ENCODE data around the gene ALB. TPM values are rescaled to one million over a fixed set of nuclear protein-coding genes. Genes with fewer than 3 reads are reported as not detected.

The ALB gene
- total RNA-seq, 1 donor from 2014 or later, result 0.09 TPM

GRCh38 chr4:73460913-73461522 lies 56.9 kb downstream of the ALB start:
- no peak for TF ChIP-seq EZH2phosphoT487 (IDR thresholded peaks at IDR 0.05)
- no peak for TF ChIP-seq CTCF (IDR thresholded peaks at IDR 0.05)
- no peak for TF ChIP-seq EZH2 (IDR thresholded peaks at IDR 0.05)

GRCh38 chr4:73468170-73468569 lies 64.1 kb downstream of the ALB start:
- Histone ChIP-seq H3K79me2 (ENCODE audit: low read depth) (no peaks in the 10 kb centered on the region), H3F3A (ENCODE audit: low read depth) (no peaks in the 10 kb centered on the region), H3K27ac (no peak overlapping the region), H3K27me3 (no peaks in the 10 kb centered on the region), H3K9me3 (ENCODE audit: low read depth) (no peaks in the 10 kb centered on the region), H4K20me1 (ENCODE audit: low read depth) (no peaks in the 10 kb centered on the region), H3K4me3 (no peak overlapping the region), H3K4me2 (no peak overlapping the region), H3K9ac (no peak overlapping the region), H3K36me3 (no peaks in the 10 kb centered on the region), H2AFZ (replicated peaks) (no peak overlapping the region), H3K4me1 (no peaks in the 10 kb centered on the region)
- Mint-ChIP-seq H3K36me3 (no peaks in the 10 kb centered on the region), H3K9me3 (peaks cover 11% of the 10 kb centered on the region), H3K4me1 (no peaks in the 10 kb centered on the region), H3K27me3 (ENCODE audit: insufficient read depth, low read depth) (no peaks in the 10 kb centered on the region), H3K4me3 (no peak overlapping the region), H3K27ac (no peak overlapping the region)
- TF ChIP-seq EZH2 (IDR thresholded peaks at IDR 0.05), result no peak
- no peak for TF ChIP-seq EZH2phosphoT487 (IDR thresholded peaks at IDR 0.05)
- TF ChIP-seq CTCF (IDR thresholded peaks at IDR 0.05), result no peak
- DNase-seq (ENCODE audit: low spot score), result no peak

More at GRCh38 chr4:73460913-73461522, 56.9 kb downstream of the ALB start:
- Histone ChIP-seq H3K27me3 (no peaks in the 10 kb centered on the region), H3K9ac (no peak overlapping the region), H3K4me2 (no peak overlapping the region), H3F3A (ENCODE audit: low read depth) (no peaks in the 10 kb centered on the region), H4K20me1 (ENCODE audit: low read depth) (no peaks in the 10 kb centered on the region), H3K36me3 (no peaks in the 10 kb centered on the region), H3K27ac (no peak overlapping the region), H3K4me3 (no peak overlapping the region), H3K79me2 (ENCODE audit: low read depth) (no peaks in the 10 kb centered on the region), H2AFZ (replicated peaks) (no peak overlapping the region), H3K4me1 (no peaks in the 10 kb centered on the region), H3K9me3 (ENCODE audit: low read depth) (no peaks in the 10 kb centered on the region)
- Mint-ChIP-seq H3K36me3 (no peaks in the 10 kb centered on the region), H3K27me3 (ENCODE audit: insufficient read depth, low read depth) (no peaks in the 10 kb centered on the region), H3K4me3 (no peak overlapping the region), H3K9me3 (peaks cover 2% of the 10 kb centered on the region), H3K27ac (no peak overlapping the region), H3K4me1 (no peaks in the 10 kb centered on the region)
- no peak for DNase-seq (ENCODE audit: low spot score)

- no peaks in the 10 kb centered on the region for H3K36me3 Mint-ChIP-seq
- H3K9me3 Mint-ChIP-seq, result peaks cover 30% of the 10 kb centered on the region
- Histone ChIP-seq H3K79me2 (ENCODE audit: low read depth) (no peaks in the 10 kb centered on the region), H3K9me3 (ENCODE audit: low read depth) (no peaks in the 10 kb centered on the region), H3K27ac (no peak overlapping the region), H3K27me3 (no peaks in the 10 kb centered on the region), H3F3A (ENCODE audit: low read depth) (no peaks in the 10 kb centered on the region), H3K4me3 (no peak overlapping the region), H4K20me1 (ENCODE audit: low read depth) (no peaks in the 10 kb centered on the region), H3K4me2 (no peak overlapping the region), H2AFZ (replicated peaks) (no peak overlapping the region), H3K36me3 (no peaks in the 10 kb centered on the region), H3K9ac (no peak overlapping the region), H3K4me1 (no peaks in the 10 kb centered on the region)
- DNase-seq (ENCODE audit: low spot score), result no peak
- H3K4me1 Mint-ChIP-seq, result no peaks in the 10 kb centered on the region
- TF ChIP-seq EZH2phosphoT487 (IDR thresholded peaks at IDR 0.05), result no peak
- TF ChIP-seq EZH2 (IDR thresholded peaks at IDR 0.05), result no peak
- no peak for TF ChIP-seq CTCF (IDR thresholded peaks at IDR 0.05)
- no peaks in the 10 kb centered on the region for H3K27me3 Mint-ChIP-seq (ENCODE audit: insufficient read depth, low read depth)
- H3K4me3 Mint-ChIP-seq, result no peak overlapping the region
- H3K27ac Mint-ChIP-seq, result no peak overlapping the region
Observed at GRCh38 chr4:73470728-73471127, 66.6 kb downstream of the ALB start.

Other genes with a start within 250 kb of the ALB start
- 61.9 and 67.3 TPM in 2 replicates for gene ANKRD17, start 145.5 kb upstream of the ALB start, total RNA-seq (ENCODE audit: low replicate concordance)
- gene AFP, start 31.9 kb downstream of the ALB start, total RNA-seq (ENCODE audit: low replicate concordance), result 0.62 TPM in 1 of 2 replicates, not detected in the other
- gene AFM, start 77.5 kb downstream of the ALB start, total RNA-seq (ENCODE audit: low replicate concordance), result not detected in 2 replicates
- not detected in 2 replicates for gene RASSF6, start 216.1 kb downstream of the ALB start, total RNA-seq (ENCODE audit: low replicate concordance)

Measured in neural progenitor cell (in vitro differentiated cells).